GM12875 (cell line): Measurements from ENCODE around the gene PSD.

Experiments
- H3K4me3 ChIP-seq: one replicate; pipeline ENCODE4 v1.5.1; 2011; ENCODE audit warnings: low read depth, low read length, control low read depth
- TF ChIP-seq, protein P1 (sequence below): IDR thresholded peaks from 2 replicates; pipeline ENCODE4 v1.5.1; 2011; ENCODE audit warnings: low read depth, mild to moderate bottlenecking, control low read depth, inconsistent platforms, low read length, moderate library complexity, borderline replicate concordance; ENCODE audit not compliant: insufficient read depth

The PSD gene

DNA sequence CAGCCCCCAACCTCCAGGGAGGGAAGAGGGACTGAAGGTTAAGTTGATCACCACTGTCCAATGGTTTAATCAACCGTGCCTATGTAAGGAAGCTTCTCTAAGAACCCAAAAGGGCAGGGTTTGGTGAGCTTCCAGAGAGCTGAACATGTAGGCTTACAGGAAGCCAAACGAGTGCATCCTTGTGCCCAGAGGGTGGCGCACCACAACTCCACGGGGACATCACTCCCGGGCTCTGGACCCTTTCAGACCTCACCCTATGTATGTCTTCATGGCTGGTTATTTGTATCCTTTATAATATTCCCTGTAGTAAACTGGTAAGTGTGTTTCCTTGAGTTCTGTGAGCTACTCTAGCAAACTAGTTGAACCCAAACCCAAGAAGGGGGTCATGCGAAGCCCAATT is 34.5 kb downstream of the PSD start:
- TF ChIP-seq, protein P1, sequence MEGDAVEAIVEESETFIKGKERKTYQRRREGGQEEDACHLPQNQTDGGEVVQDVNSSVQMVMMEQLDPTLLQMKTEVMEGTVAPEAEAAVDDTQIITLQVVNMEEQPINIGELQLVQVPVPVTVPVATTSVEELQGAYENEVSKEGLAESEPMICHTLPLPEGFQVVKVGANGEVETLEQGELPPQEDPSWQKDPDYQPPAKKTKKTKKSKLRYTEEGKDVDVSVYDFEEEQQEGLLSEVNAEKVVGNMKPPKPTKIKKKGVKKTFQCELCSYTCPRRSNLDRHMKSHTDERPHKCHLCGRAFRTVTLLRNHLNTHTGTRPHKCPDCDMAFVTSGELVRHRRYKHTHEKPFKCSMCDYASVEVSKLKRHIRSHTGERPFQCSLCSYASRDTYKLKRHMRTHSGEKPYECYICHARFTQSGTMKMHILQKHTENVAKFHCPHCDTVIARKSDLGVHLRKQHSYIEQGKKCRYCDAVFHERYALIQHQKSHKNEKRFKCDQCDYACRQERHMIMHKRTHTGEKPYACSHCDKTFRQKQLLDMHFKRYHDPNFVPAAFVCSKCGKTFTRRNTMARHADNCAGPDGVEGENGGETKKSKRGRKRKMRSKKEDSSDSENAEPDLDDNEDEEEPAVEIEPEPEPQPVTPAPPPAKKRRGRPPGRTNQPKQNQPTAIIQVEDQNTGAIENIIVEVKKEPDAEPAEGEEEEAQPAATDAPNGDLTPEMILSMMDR: 0 out of 2 replicates have a peak, but pooled peaks have one; percentile 10

GRCh38 chr10:102382871-102383270 is 35.7 kb downstream of the PSD start:
- TF ChIP-seq, protein P1: no peak
- no peak overlapping the region for H3K4me3 ChIP-seq

More for the DNA sequence above, 34.5 kb downstream of the PSD start:
- no peak overlapping the region for H3K4me3 ChIP-seq

DNA sequence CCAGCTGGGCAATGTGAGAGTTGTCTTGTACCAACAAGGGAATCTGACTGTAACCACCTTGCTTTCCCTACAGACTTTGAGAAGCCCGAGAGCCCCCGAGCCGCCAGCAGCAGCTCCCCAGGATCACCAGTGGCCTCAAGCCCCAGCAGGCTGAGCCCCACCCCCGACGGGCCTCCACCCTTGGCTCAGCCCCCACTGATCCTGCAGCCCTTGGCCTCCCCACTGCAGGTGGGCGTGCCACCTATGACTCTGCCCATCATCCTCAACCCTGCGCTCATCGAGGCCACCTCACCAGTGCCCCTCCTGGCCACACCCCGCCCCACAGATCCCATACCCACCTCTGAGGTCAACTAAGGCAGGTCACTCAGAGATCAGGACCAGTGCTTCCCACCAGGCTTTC is 36.6 kb downstream of the PSD start:
- TF ChIP-seq, protein P1: no peak
- no peak overlapping the region for H3K4me3 ChIP-seq

DNA sequence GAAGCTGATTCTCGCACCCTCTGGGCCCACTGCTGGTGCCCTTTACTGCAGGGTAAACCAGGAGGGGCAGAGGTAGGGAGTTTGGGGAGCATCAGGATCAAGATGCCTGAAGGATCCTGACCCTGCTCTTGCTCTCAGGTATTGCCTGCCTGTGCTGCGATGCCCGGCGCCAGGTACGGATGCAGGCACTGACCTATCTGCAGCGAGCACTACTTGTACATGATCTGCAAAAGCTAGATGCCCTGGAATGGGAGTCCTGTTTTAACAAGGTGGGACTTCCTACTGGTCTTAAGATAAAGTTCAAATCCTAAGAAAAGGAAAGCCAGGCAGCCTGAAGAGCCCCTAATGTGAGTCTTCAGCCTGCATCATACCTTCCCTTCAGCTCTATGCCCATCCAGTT is 39.2 kb downstream of the PSD start:
- no peak overlapping the region for H3K4me3 ChIP-seq
- TF ChIP-seq, protein P1: no peak

- TF ChIP-seq, protein P1: no peak
Measured at GRCh38 chr10:102376901-102377300, 41.7 kb downstream of the PSD start.

DNA sequence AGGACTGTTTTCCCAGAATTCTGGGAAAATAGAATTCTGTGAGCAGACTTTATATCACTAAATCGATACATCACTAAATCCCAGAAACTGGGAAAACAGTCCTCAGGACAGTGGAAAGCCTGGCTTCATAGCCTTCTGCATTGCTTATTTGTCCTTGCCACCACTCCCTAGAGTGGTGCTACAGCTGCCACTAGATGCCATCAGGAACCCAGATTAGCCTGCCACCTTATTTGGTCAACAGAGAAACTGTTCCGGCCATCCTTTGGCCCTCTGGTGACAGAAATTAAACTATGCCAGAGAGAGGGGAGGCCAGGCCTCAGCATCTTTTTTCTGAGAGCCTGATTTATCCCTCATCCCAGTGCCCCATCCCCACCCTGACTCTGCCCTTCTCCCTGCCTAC is 42.7 kb downstream of the PSD start:
- TF ChIP-seq, protein P1: no peak
- H3K4me3 ChIP-seq: no peak overlapping the region

More at GRCh38 chr10:102376901-102377300, 41.7 kb downstream of the PSD start:
- H3K4me3 ChIP-seq: no peak overlapping the region

DNA sequence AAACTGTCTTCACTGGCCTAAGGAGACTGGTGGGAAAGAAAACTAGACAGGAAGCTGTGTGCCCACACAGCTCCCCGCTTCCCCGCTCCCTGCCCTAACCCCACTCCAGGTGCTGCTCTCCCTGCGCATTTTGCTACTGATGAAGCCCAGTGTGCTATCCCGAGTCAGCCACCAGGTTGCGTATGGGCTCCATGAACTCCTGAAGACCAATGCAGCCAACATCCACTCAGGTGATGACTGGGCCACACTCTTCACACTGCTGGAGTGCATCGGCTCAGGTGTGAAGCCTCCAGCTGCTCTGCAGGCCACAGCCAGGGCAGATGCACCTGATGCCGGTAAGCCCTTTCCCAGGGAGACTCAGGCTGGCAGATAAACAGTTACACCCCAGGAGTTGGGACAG is 43.3 kb downstream of the PSD start:
- TF ChIP-seq, protein P1: no peak
- H3K4me3 ChIP-seq: no peak overlapping the region
